Dermis lymphatic vessel endothelial cell (primary cell): ENCODE data around the gene SRGAP2. TPM values are rescaled to one million over a fixed set of nuclear protein-coding genes. Genes with fewer than 3 reads are reported as not detected.

Experiments
- total RNA-seq: library from RNA; depleted of rRNA; stranded (reverse); fragments of >200 nt; gene quantifications from 2 replicates; pipeline ENCODE4 v1.2.1, GENCODE V29; 2014

Gene SRGAP2
- 59.2 and 85.1 TPM in 2 replicates for total RNA-seq

GRCh38 chr1:206203364-206204158 lies at the start of gene SRGAP2:
TSS of gene SRGAP2 (plus strand) at chr1:206203541. CDS start at chr1:206205971, 2,430 bp downstream.

GRCh38 chr1:206202789-206203363 lies 465 bp upstream of the SRGAP2 start, which contains the start of gene FAM72A:
TSS of gene FAM72A (minus strand) at chr1:206202839. CDS start at chr1:206202025, 814 bp downstream.

Other genes starting within 250 kb of the SRGAP2 start
- gene RAB7B, start 200.1 kb upstream of the SRGAP2 start, total RNA-seq = under 0.01 TPM in 1 of 2 replicates, not detected in the other
- gene CTSE, start 179.6 kb upstream of the SRGAP2 start, total RNA-seq = not detected in 2 replicates
- not detected in 2 replicates for gene RHEX, start 150.4 kb upstream of the SRGAP2 start, total RNA-seq
- not detected in 2 replicates for gene AVPR1B, start 86.2 kb upstream of the SRGAP2 start, total RNA-seq
- 4.6 and 6.3 TPM in 2 replicates for gene FAM72A, start 702 bp upstream of the SRGAP2 start, total RNA-seq